Endothelial cell of umbilical vein (primary cell): ENCODE measurements around the gene HP. TPM values are rescaled to one million over a fixed set of nuclear protein-coding genes. Genes with fewer than 3 reads are reported as not detected.

ENCODE experiments used
- BruUV-seq: library from RNA; stranded (reverse); fragments of 400-500 nt; replicated peaks from 2 replicates; lab custom pipeline; 2021; lab: Mats Ljungman, UMichigan
- CTCF ChIA-PET: fragments of 300-600, 350-600 bp; sonication (Branson Sonifier 250); formaldehyde crosslinking; loops from one replicate; lab custom pipeline; 2021; ENCODE audit warnings: antibody characterized with exemption, inconsistent platforms; lab: Charles Lee
- POLR2A ChIA-PET: fragments of 300-600, 350-600 bp; sonication (Branson Sonifier 250); formaldehyde crosslinking; loops from one replicate; lab custom pipeline; 2021; ENCODE audit warnings: antibody characterized with exemption, inconsistent platforms; lab: Charles Lee
- DNase-seq: peaks from one replicate; pipeline ENCODE4 v3.0.0-alpha.2; 2011; ENCODE audit warnings: low read depth, low spot score
- FAIRE-seq: peaks from 2 replicates; lab custom pipeline; 2011; peaks lifted over from hg19 to GRCh38; lab: Jason Lieb, UNC
- H2AFZ ChIP-seq: 2 replicates; pipeline ENCODE4 v1.6.0; 2012; ENCODE audit warnings: low read depth, low read length, control low read depth, inconsistent platforms
- H3K27ac ChIP-seq: 2 replicates; pipeline ENCODE4 v1.5.1; 2011; ENCODE audit warnings: low read depth, mild to moderate bottlenecking, control low read depth, low read length, moderate library complexity; ENCODE audit not compliant: insufficient read depth
- H3K27me3 ChIP-seq, 2 experiments: 2 replicates each; pipeline versions ENCODE4 v1.6.0 to v1.6.1; 2011; ENCODE audit warnings: low read length in 2 of 2, mixed read lengths in 1 of 2; ENCODE audit not compliant: control insufficient read depth in 2 of 2, insufficient read depth in 2 of 2
- H3K36me3 ChIP-seq, 2 experiments: 2 replicates in 1 of 2; 3 replicates in 1 of 2; pipeline ENCODE4 v1.5.1; 2011; ENCODE audit warnings: low read length in 2 of 2, mild to moderate bottlenecking in 1 of 2, moderate library complexity in 1 of 2; ENCODE audit not compliant: control insufficient read depth in 2 of 2, insufficient read depth in 2 of 2; ENCODE audit errors: extremely low read depth in 1 of 2
- H3K4me1 ChIP-seq: 3 replicates; pipeline ENCODE4 v1.5.1; 2011; ENCODE audit warnings: mild to moderate bottlenecking, low read length; ENCODE audit not compliant: control insufficient read depth, insufficient read depth; ENCODE audit errors: extremely low read depth
- H3K4me2 ChIP-seq: 2 replicates; pipeline ENCODE4 v1.6.1; 2011; ENCODE audit warnings: low read length, control low read depth, mixed read lengths; ENCODE audit not compliant: insufficient read depth
- H3K4me3 ChIP-seq, 3 experiments: fragments of 200-600 bp in 1 of 3; sonication (generic), shearing (Covaris generic) in 1 of 3; replicated peaks in 1 of 3; 2 replicates each; pipeline ENCODE4 v1.5.1; 2011 to 2016; ENCODE audit warnings: control low read depth in 3 of 3, low read length in 3 of 3, mild to moderate bottlenecking in 2 of 3, inconsistent platforms in 1 of 3, low read depth in 1 of 3, moderate library complexity in 1 of 3; ENCODE audit not compliant: insufficient read depth in 1 of 3
- H3K79me2 ChIP-seq: 2 replicates; pipeline ENCODE4 v1.6.0; 2012; ENCODE audit warnings: low read length, inconsistent platforms; ENCODE audit not compliant: control insufficient read depth, insufficient read depth
- H3K9ac ChIP-seq: replicated peaks from 2 replicates; pipeline ENCODE3; 2011; ENCODE audit warnings: low read length, control low read depth; ENCODE audit not compliant: insufficient read depth; ENCODE audit errors: extremely low read depth
- H3K9me1 ChIP-seq: replicated peaks from 3 replicates; pipeline ENCODE4 v1.6.0; 2011; ENCODE audit warnings: mild to moderate bottlenecking, low read length; ENCODE audit not compliant: control insufficient read depth, insufficient read depth; ENCODE audit errors: extremely low read depth
- H3K9me3 ChIP-seq: replicated peaks from 2 replicates; pipeline ENCODE4 v1.5.1; 2012; ENCODE audit warnings: low read length, inconsistent platforms; ENCODE audit not compliant: control insufficient read depth, insufficient read depth
- H4K20me1 ChIP-seq: replicated peaks from 2 replicates; pipeline ENCODE3; 2011; ENCODE audit warnings: mild to moderate bottlenecking, low read length; ENCODE audit not compliant: control insufficient read depth, insufficient read depth; ENCODE audit errors: extremely low read depth
- EZH2 ChIP-seq: IDR thresholded peaks from 2 replicates; pipeline ENCODE4 v1.6.1; 2012; ENCODE audit warnings: borderline replicate concordance, low read depth, mild to moderate bottlenecking, moderate library complexity, low read length, inconsistent platforms; ENCODE audit not compliant: severe bottlenecking
- FOS ChIP-seq: IDR thresholded peaks from 2 replicates; pipeline ENCODE4 v1.6.1; 2011; ENCODE audit warnings: mild to moderate bottlenecking, low read length, moderate library complexity, borderline replicate concordance; ENCODE audit not compliant: insufficient read depth
- GATA2 ChIP-seq: IDR thresholded peaks from 2 replicates; pipeline ENCODE4 v1.7.0; 2011; ENCODE audit warnings: low read depth, mild to moderate bottlenecking, moderate library complexity, mixed read lengths, low read length; ENCODE audit not compliant: insufficient read length, insufficient read depth
- JUN ChIP-seq: IDR thresholded peaks from 2 replicates; pipeline ENCODE4 v1.6.1; 2011; ENCODE audit warnings: borderline replicate concordance, low read depth; ENCODE audit not compliant: insufficient read length, insufficient read depth
- MYC ChIP-seq: IDR thresholded peaks from one replicate; pipeline ENCODE4 v1.6.1; 2011; ENCODE audit warnings: mild to moderate bottlenecking, low read depth, low read length
- POLR2A ChIP-seq: IDR thresholded peaks from 2 replicates; pipeline ENCODE4 v1.6.1; 2012; ENCODE audit warnings: low read depth, mild to moderate bottlenecking, control low read depth, low read length
- POLR2AphosphoS5 ChIP-seq: IDR thresholded peaks from 2 replicates; pipeline ENCODE4 v1.6.1; 2012; ENCODE audit warnings: low read depth, mild to moderate bottlenecking, control low read depth, low read length, moderate library complexity; ENCODE audit not compliant: insufficient read depth
- dilution Hi-C: fragments of 300-500 bp; cut with MboI; formaldehyde crosslinking; loops from one replicate; pipeline ENCODE4 v1.15.0; 2019; ENCODE audit warnings: low sequenced_read_pairs; ENCODE audit not compliant: extremely low pct_ligation_motif_present
- intact Hi-C: fragments of 100-400 bp; cut with micrococcal nuclease; formaldehyde crosslinking; loops from one replicate; pipeline ENCODE4 v1.10.0; 2022
- polyA plus RNA-seq, 4 experiments: library from polyadenylated mRNA; depleted of rRNA in 3 of 4; stranded (reverse) in 3 of 4; unstranded in 1 of 4; fragments of >200 nt; gene quantifications; 2 replicates each; pipeline versions ENCODE4 v1.2.1 to v1.2.3, GENCODE V29; 2011 to 2012; ENCODE audit warnings: missing spikeins in 1 of 4
- total RNA-seq: library from RNA; stranded (reverse); gene quantifications from 2 replicates; pipeline ENCODE4 v1.2.3, GENCODE V29; 2021
- TF ChIP-seq, protein P1 (sequence below), 2 donors: IDR thresholded peaks; 1 replicate in 1 of 2; 2 replicates in 1 of 2; pipeline ENCODE4 v1.5.1; 2011; ENCODE audit warnings: low read length in 2 of 2, mild to moderate bottlenecking in 2 of 2, moderate library complexity in 2 of 2, control low read depth in 1 of 2, inconsistent platforms in 1 of 2, low read depth in 1 of 2; ENCODE audit not compliant: insufficient read depth in 1 of 2; ENCODE audit errors: extremely low read depth in 1 of 2
- TF ChIP-seq, protein P2 (sequence below): IDR thresholded peaks from 2 replicates; pipeline ENCODE4 v1.6.1; 2011; ENCODE audit not compliant: insufficient read depth, insufficient read length

The HP gene
- total and polyA plus RNA-seq, 2 donors (not counting 3 experiments of a cell fraction or from before 2014, with no cell fraction given), result not detected

DNA sequence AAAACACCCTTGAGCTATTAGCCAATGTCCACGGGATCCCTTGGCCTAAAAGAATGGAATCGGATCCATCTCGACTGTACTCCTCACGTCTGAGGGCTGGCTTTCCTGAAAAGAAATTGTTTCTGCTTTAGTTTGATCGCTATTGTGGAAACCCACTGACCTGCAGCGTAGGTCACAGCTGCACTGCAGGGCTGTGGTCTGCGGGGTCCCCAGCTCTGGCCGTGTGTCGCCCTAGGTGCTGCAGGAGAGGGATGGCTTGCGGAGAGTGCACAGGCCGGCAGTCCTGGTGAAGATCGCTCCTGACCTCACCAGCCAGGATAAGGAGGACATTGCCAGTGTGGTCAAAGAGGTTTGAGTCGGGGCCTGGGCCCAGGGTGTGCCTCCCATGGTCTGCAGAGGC lies 32.2 kb upstream of the HP start:
- no peaks in the 10 kb centered on the region for H3K9me1 ChIP-seq
- no peaks in the 10 kb centered on the region for H3K79me2 ChIP-seq
- TF ChIP-seq JUN, result no peak
- TF ChIP-seq POLR2AphosphoS5, result no peak
- no peak for TF ChIP-seq GATA2
- TF ChIP-seq EZH2, result no peak
- TF ChIP-seq, protein P1, sequence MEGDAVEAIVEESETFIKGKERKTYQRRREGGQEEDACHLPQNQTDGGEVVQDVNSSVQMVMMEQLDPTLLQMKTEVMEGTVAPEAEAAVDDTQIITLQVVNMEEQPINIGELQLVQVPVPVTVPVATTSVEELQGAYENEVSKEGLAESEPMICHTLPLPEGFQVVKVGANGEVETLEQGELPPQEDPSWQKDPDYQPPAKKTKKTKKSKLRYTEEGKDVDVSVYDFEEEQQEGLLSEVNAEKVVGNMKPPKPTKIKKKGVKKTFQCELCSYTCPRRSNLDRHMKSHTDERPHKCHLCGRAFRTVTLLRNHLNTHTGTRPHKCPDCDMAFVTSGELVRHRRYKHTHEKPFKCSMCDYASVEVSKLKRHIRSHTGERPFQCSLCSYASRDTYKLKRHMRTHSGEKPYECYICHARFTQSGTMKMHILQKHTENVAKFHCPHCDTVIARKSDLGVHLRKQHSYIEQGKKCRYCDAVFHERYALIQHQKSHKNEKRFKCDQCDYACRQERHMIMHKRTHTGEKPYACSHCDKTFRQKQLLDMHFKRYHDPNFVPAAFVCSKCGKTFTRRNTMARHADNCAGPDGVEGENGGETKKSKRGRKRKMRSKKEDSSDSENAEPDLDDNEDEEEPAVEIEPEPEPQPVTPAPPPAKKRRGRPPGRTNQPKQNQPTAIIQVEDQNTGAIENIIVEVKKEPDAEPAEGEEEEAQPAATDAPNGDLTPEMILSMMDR (IDR thresholded peaks at IDR 0.05; ENCODE audit: extremely low read depth in 1 of 2, insufficient read depth in 1 of 2, low read depth in 1 of 2, low read length in 2 of 2), result no peak
- TF ChIP-seq FOS, result no peak
- TF ChIP-seq, protein P2, sequence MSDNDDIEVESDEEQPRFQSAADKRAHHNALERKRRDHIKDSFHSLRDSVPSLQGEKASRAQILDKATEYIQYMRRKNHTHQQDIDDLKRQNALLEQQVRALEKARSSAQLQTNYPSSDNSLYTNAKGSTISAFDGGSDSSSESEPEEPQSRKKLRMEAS, result no peak
- no peak for TF ChIP-seq POLR2A
- TF ChIP-seq MYC, result no peak
- peaks cover 0 to 10% of the 10 kb centered on the region in 2 experiments for H3K36me3 ChIP-seq
- H3K27ac ChIP-seq, result no peak overlapping the region
- H3K4me2 ChIP-seq, result no peak overlapping the region
- no peaks in the 10 kb centered on the region for H3K9me3 ChIP-seq
- H3K4me3 ChIP-seq, result no peak overlapping the region
- no TSS peak for BruUV-seq
- no peak for FAIRE-seq
- no peak for DNase-seq
- ChIA-PET CTCF (interaction anchor here (1.5 kb wide), 1 partner anchor 10 kb away, joined by 5 read pairs; no protein-coding TSS in a partner anchor), POLR2A (no interaction called here)
- H3K27me3 ChIP-seq, result no peaks in the 10 kb centered on the region
- dilution Hi-C loops (no loop called here), intact Hi-C loops (no loop called here)
- no peak overlapping the region for H2AFZ ChIP-seq
- no peaks in the 10 kb centered on the region for H4K20me1 ChIP-seq
- no peaks in the 10 kb centered on the region for H3K4me1 ChIP-seq
- no peak overlapping the region for H3K9ac ChIP-seq
